ENCODE results near the gene CYP46A1. TPM values are rescaled to one million over a fixed set of nuclear protein-coding genes. Genes with fewer than 3 reads are reported as not detected.

Gene CYP46A1
- total and polyA plus RNA-seq, 2 donors, result 0.14 to 0.62 TPM

GRCh38 chr14:99748529-99748928, 64.4 kb downstream of the CYP46A1 start:
- no peak for DNase-seq (ENCODE audit: low read depth in 6 of 9, low spot score in 9 of 9)
- H3K4me3 ChIP-seq (ENCODE audit: low read length in 2 of 2), result no peak overlapping the region
- H3K27ac ChIP-seq (ENCODE audit: low read depth in 1 of 2, low read length in 1 of 2), result no peak overlapping the region
- no peaks in the 10 kb centered on the region for H3K36me3 ChIP-seq (ENCODE audit: control insufficient read depth in 2 of 2, insufficient read depth in 2 of 2, low read length in 1 of 2)
- 90% methylated on average over 9 of the region's 9 CpGs for WGBS
- H3K4me1 ChIP-seq (ENCODE audit: control insufficient read depth in 2 of 2, insufficient read depth in 2 of 2, low read length in 2 of 2), result peaks cover 0 to 4% of the 10 kb centered on the region in 2 donors
- no peaks in the 10 kb centered on the region for H3K9me3 ChIP-seq (ENCODE audit: control insufficient read depth in 2 of 2, insufficient read depth in 1 of 2, low read length in 1 of 2)
- H3K27me3 ChIP-seq (ENCODE audit: control insufficient read depth in 2 of 2, insufficient read depth in 1 of 2, low read length in 1 of 2), result peaks cover 7 to 38% of the 10 kb centered on the region in 2 donors

GRCh38 chr14:99749142-99749541, 65.0 kb downstream of the CYP46A1 start:
- Histone ChIP-seq H3K36me3 (ENCODE audit: control insufficient read depth in 2 of 2, insufficient read depth in 2 of 2, low read length in 1 of 2) (no peaks in the 10 kb centered on the region), H3K4me3 (ENCODE audit: low read length in 2 of 2) (no peak overlapping the region), H3K27ac (ENCODE audit: low read depth in 1 of 2, low read length in 1 of 2) (no peak overlapping the region), H3K9me3 (ENCODE audit: control insufficient read depth in 2 of 2, insufficient read depth in 1 of 2, low read length in 1 of 2) (no peaks in the 10 kb centered on the region), H3K27me3 (ENCODE audit: control insufficient read depth in 2 of 2, insufficient read depth in 1 of 2, low read length in 1 of 2) (peaks cover 7 to 44% of the 10 kb centered on the region in 2 donors), H3K4me1 (ENCODE audit: control insufficient read depth in 2 of 2, insufficient read depth in 2 of 2, low read length in 2 of 2) (peaks cover 0 to 4% of the 10 kb centered on the region in 2 donors)
- WGBS, result 91% methylated on average over 13 of the region's 13 CpGs
- no peak for DNase-seq (ENCODE audit: low read depth in 6 of 9, low spot score in 9 of 9)

GRCh38 chr14:99749763-99750715, 65.9 kb downstream of the CYP46A1 start:
- no peaks in the 10 kb centered on the region for H3K36me3 ChIP-seq (ENCODE audit: control insufficient read depth in 2 of 2, insufficient read depth in 2 of 2, low read length in 1 of 2)
- no peak overlapping the region for H3K4me3 ChIP-seq (ENCODE audit: low read length in 2 of 2)
- peaks cover 0 to 4% of the 10 kb centered on the region in 2 donors for H3K4me1 ChIP-seq (ENCODE audit: control insufficient read depth in 2 of 2, insufficient read depth in 2 of 2, low read length in 2 of 2)
- no peak overlapping the region for H3K27ac ChIP-seq (ENCODE audit: low read depth in 1 of 2, low read length in 1 of 2)
- 91% methylated on average over 23 of the region's 23 CpGs for WGBS
- no peak for DNase-seq (ENCODE audit: low read depth in 6 of 9, low spot score in 9 of 9)
- H3K27me3 ChIP-seq (ENCODE audit: control insufficient read depth in 2 of 2, insufficient read depth in 1 of 2, low read length in 1 of 2), result peaks cover 7 to 53% of the 10 kb centered on the region in 2 donors
- H3K9me3 ChIP-seq (ENCODE audit: control insufficient read depth in 2 of 2, insufficient read depth in 1 of 2, low read length in 1 of 2), result no peaks in the 10 kb centered on the region

- no peak for DNase-seq (ENCODE audit: low read depth in 6 of 9, low spot score in 9 of 9)
- peaks cover 0 to 4% of the 10 kb centered on the region in 2 donors for H3K4me1 ChIP-seq (ENCODE audit: control insufficient read depth in 2 of 2, insufficient read depth in 2 of 2, low read length in 2 of 2)
- no peaks in the 10 kb centered on the region for H3K9me3 ChIP-seq (ENCODE audit: control insufficient read depth in 2 of 2, insufficient read depth in 1 of 2, low read length in 1 of 2)
- H3K27ac ChIP-seq (ENCODE audit: low read depth in 1 of 2, low read length in 1 of 2), result no peak overlapping the region
- H3K27me3 ChIP-seq (ENCODE audit: control insufficient read depth in 2 of 2, insufficient read depth in 1 of 2, low read length in 1 of 2), result peaks cover 7 to 58% of the 10 kb centered on the region in 2 donors
- H3K36me3 ChIP-seq (ENCODE audit: control insufficient read depth in 2 of 2, insufficient read depth in 2 of 2, low read length in 1 of 2), result no peaks in the 10 kb centered on the region
- H3K4me3 ChIP-seq (ENCODE audit: low read length in 2 of 2), result no peak overlapping the region
- WGBS, result 95% methylated on average over 11 of the region's 11 CpGs
Observed at GRCh38 chr14:99750746-99751450, 66.8 kb downstream of the CYP46A1 start.

- peaks cover 7 to 52% of the 10 kb centered on the region in 2 donors for H3K27me3 ChIP-seq (ENCODE audit: control insufficient read depth in 2 of 2, insufficient read depth in 1 of 2, low read length in 1 of 2)
- DNase-seq (ENCODE audit: low read depth in 6 of 9, low spot score in 9 of 9), result no peak
- WGBS, result 35% methylated on average over 25 of the region's 25 CpGs
- H3K9me3 ChIP-seq (ENCODE audit: control insufficient read depth in 2 of 2, insufficient read depth in 1 of 2, low read length in 1 of 2), result no peaks in the 10 kb centered on the region
- no peaks in the 10 kb centered on the region for H3K36me3 ChIP-seq (ENCODE audit: control insufficient read depth in 2 of 2, insufficient read depth in 2 of 2, low read length in 1 of 2)
- H3K27ac ChIP-seq (ENCODE audit: low read depth in 1 of 2, low read length in 1 of 2), result no peak overlapping the region
- H3K4me3 ChIP-seq (ENCODE audit: low read length in 2 of 2), result no peak overlapping the region
- peaks cover 0 to 4% of the 10 kb centered on the region in 2 donors for H3K4me1 ChIP-seq (ENCODE audit: control insufficient read depth in 2 of 2, insufficient read depth in 2 of 2, low read length in 2 of 2)
Observed at GRCh38 chr14:99751539-99752485, 67.7 kb downstream of the CYP46A1 start.

- peaks cover 7 to 52% of the 10 kb centered on the region in 2 donors for H3K27me3 ChIP-seq (ENCODE audit: control insufficient read depth in 2 of 2, insufficient read depth in 1 of 2, low read length in 1 of 2)
- H3K4me1 ChIP-seq (ENCODE audit: control insufficient read depth in 2 of 2, insufficient read depth in 2 of 2, low read length in 2 of 2), result peaks cover 0 to 4% of the 10 kb centered on the region in 2 donors
- 7% methylated on average over 9 of the region's 9 CpGs for WGBS
- H3K36me3 ChIP-seq (ENCODE audit: control insufficient read depth in 2 of 2, insufficient read depth in 2 of 2, low read length in 1 of 2), result no peaks in the 10 kb centered on the region
- no peak overlapping the region for H3K27ac ChIP-seq (ENCODE audit: low read depth in 1 of 2, low read length in 1 of 2)
- H3K9me3 ChIP-seq (ENCODE audit: control insufficient read depth in 2 of 2, insufficient read depth in 1 of 2, low read length in 1 of 2), result no peaks in the 10 kb centered on the region
- H3K4me3 ChIP-seq (ENCODE audit: low read length in 2 of 2), result no peak overlapping the region
- DNase-seq (ENCODE audit: low read depth in 6 of 9, low spot score in 9 of 9), result no peak
Observed at GRCh38 chr14:99752486-99753121, 68.5 kb downstream of the CYP46A1 start.

GRCh38 chr14:99753225-99754140, 69.4 kb downstream of the CYP46A1 start:
- H3K4me1 ChIP-seq (ENCODE audit: control insufficient read depth in 2 of 2, insufficient read depth in 2 of 2, low read length in 2 of 2), result peaks cover 0 to 4% of the 10 kb centered on the region in 2 donors
- DNase-seq (ENCODE audit: low read depth in 6 of 9, low spot score in 9 of 9), result no peak
- 28% methylated on average over 16 of the region's 16 CpGs for WGBS
- H3K4me3 ChIP-seq (ENCODE audit: low read length in 2 of 2), result no peak overlapping the region
- H3K9me3 ChIP-seq (ENCODE audit: control insufficient read depth in 2 of 2, insufficient read depth in 1 of 2, low read length in 1 of 2), result no peaks in the 10 kb centered on the region
- H3K36me3 ChIP-seq (ENCODE audit: control insufficient read depth in 2 of 2, insufficient read depth in 2 of 2, low read length in 1 of 2), result no peaks in the 10 kb centered on the region
- H3K27me3 ChIP-seq (ENCODE audit: control insufficient read depth in 2 of 2, insufficient read depth in 1 of 2, low read length in 1 of 2), result peaks cover 7 to 49% of the 10 kb centered on the region in 2 donors
- no peak overlapping the region for H3K27ac ChIP-seq (ENCODE audit: low read depth in 1 of 2, low read length in 1 of 2)

All from thymus (tissue), 11 donors.